GM23338 (cell line): Measurements from ENCODE around the gene NHERF1. TPM values are rescaled to one million over a fixed set of nuclear protein-coding genes. Genes with fewer than 3 reads are reported as not detected.
A peak's percentile ranks its signal among the peaks of the same experiment; 100 is the strongest.

Experiments used
- ATAC-seq: fragments of 200-7000 bp; cut with Tn5 transposase; 3 replicates; pipeline ENCODE4 v1.9.1; 2020
- DNase-seq: peaks from one replicate; pipeline ENCODE4 v3.0.0-alpha.2; 2015; ENCODE audit warnings: low spot score
- H2AFZ ChIP-seq: fragments of 200-600 bp; sonication (generic); 2 replicates; pipeline ENCODE4 v1.8.0; 2016; ENCODE audit warnings: antibody characterized with exemption, mild to moderate bottlenecking, moderate library complexity
- H3F3A ChIP-seq: fragments of 200-600 bp; sonication (generic); replicated peaks from 2 replicates; pipeline ENCODE4 v1.8.0; 2017; ENCODE audit warnings: antibody characterized with exemption, mixed run types, low read depth
- H3K27ac ChIP-seq: fragments of 200-600 bp; sonication (generic); 2 replicates; pipeline ENCODE4 v1.6.1; 2016; ENCODE audit warnings: low read depth
- H3K27me3 ChIP-seq: fragments of 200-600 bp; sonication (generic); 2 replicates; pipeline ENCODE4 v1.8.0; 2016; ENCODE audit warnings: mild to moderate bottlenecking, mixed run types, moderate library complexity; ENCODE audit not compliant: insufficient read depth
- H3K36me3 ChIP-seq: fragments of 200-600 bp; sonication (generic); 2 replicates; pipeline ENCODE4 v1.8.0; 2016; ENCODE audit warnings: mild to moderate bottlenecking; ENCODE audit not compliant: insufficient read depth
- H3K4me1 ChIP-seq: fragments of 200-600 bp; sonication (generic); 2 replicates; pipeline ENCODE4 v1.8.0; 2016; ENCODE audit warnings: mild to moderate bottlenecking, moderate library complexity; ENCODE audit not compliant: insufficient read depth
- H3K4me2 ChIP-seq: fragments of 200-600 bp; sonication (generic); 2 replicates; pipeline ENCODE4 v1.7.1; 2017; ENCODE audit warnings: mixed run types
- H3K4me3 ChIP-seq: fragments of 200-600 bp; sonication (generic); 2 replicates; pipeline ENCODE4 v1.6.1; 2016; ENCODE audit warnings: mixed run types
- H3K79me2 ChIP-seq: fragments of 200-600 bp; sonication (generic); replicated peaks from 2 replicates; pipeline ENCODE4 v1.8.0; 2017; ENCODE audit warnings: mild to moderate bottlenecking; ENCODE audit not compliant: insufficient read depth
- H3K9me2 ChIP-seq: fragments of 200-600 bp; sonication (generic); 2 replicates; pipeline ENCODE4 v1.8.0; 2017; ENCODE audit not compliant: insufficient read depth
- H4K20me1 ChIP-seq: fragments of 200-600 bp; sonication (generic); replicated peaks from 2 replicates; pipeline ENCODE4 v1.8.0; 2017; ENCODE audit warnings: mild to moderate bottlenecking; ENCODE audit not compliant: insufficient read depth
- H3K27ac Mint-ChIP-seq: 2 replicates; pipeline ENCODE4 v1.8.0; 2020; ENCODE audit warnings: inconsistent platforms, mild to moderate bottlenecking, moderate library complexity, mixed read lengths
- H3K27me3 Mint-ChIP-seq: 3 replicates; pipeline ENCODE4 v1.8.0; 2022; ENCODE audit warnings: low read depth, mild to moderate bottlenecking, moderate library complexity, mixed read lengths, inconsistent platforms; ENCODE audit not compliant: insufficient read depth, poor library complexity
- H3K36me3 Mint-ChIP-seq: 3 replicates; pipeline ENCODE4 v1.8.0; 2021; ENCODE audit warnings: low read depth, mild to moderate bottlenecking, inconsistent platforms, moderate library complexity, mixed read lengths
- H3K4me1 Mint-ChIP-seq: 3 replicates; pipeline ENCODE4 v1.8.0; 2020; ENCODE audit warnings: mild to moderate bottlenecking, inconsistent platforms, mixed read lengths
- H3K4me3 Mint-ChIP-seq: 3 replicates; pipeline ENCODE4 v1.8.0; 2021; ENCODE audit warnings: moderate library complexity, mild to moderate bottlenecking, inconsistent platforms, mixed read lengths
- H3K9me3 Mint-ChIP-seq: 3 replicates; pipeline ENCODE4 v1.8.0; 2020; ENCODE audit warnings: moderate library complexity, mild to moderate bottlenecking, inconsistent platforms, mixed read lengths
- EZH2 ChIP-seq: fragments of 200-600 bp; sonication (generic); IDR thresholded peaks from one replicate; pipeline ENCODE4 v1.8.0; 2017; ENCODE audit warnings: antibody characterized with exemption, mild to moderate bottlenecking, low read depth; ENCODE audit not compliant: unreplicated experiment
- POLR2AphosphoS5 ChIP-seq: IDR thresholded peaks from 2 replicates; pipeline ENCODE4 v1.6.1; 2016; ENCODE audit warnings: antibody characterized with exemption, low read depth
- ZNF331 ChIP-seq: fragments of 250-450 bp; sonication (Bioruptor Pico); IDR thresholded peaks from 2 replicates; pipeline ENCODE4 v1.5.0; 2020; ENCODE audit warnings: low read depth, mild to moderate bottlenecking, moderate library complexity
- polyA plus RNA-seq: library from polyadenylated mRNA; unstranded; fragments of >200 nt; fragmentation: Nextera tagmentation; extraction: Ambion mirVana; gene quantifications from 2 replicates; pipeline ENCODE4 v1.2.1, GENCODE V29; 2016
- total RNA-seq: library from RNA; depleted of rRNA; stranded (reverse); fragments of >200 nt; shearing (Covaris generic); gene quantifications from 2 replicates; pipeline ENCODE4 v1.2.3, GENCODE V29; 2014
- TF ChIP-seq, protein P1 (sequence below), 2 experiments: fragments of 200-600 bp in 1 of 2; sonication (generic) in 1 of 2; conservative IDR thresholded peaks; 2 replicates each; pipeline versions ENCODE4 v1.5.1 to v1.6.1; 2016 to 2017; ENCODE audit warnings: antibody characterized with exemption in 2 of 2, low read depth in 2 of 2, mild to moderate bottlenecking in 2 of 2, moderate library complexity in 1 of 2
- TF ChIP-seq, protein P2 (sequence below): IDR thresholded peaks from 2 replicates; pipeline ENCODE4 v1.6.1; 2016; ENCODE audit warnings: antibody characterized with exemption

NHERF1 gene
- total and polyA plus RNA-seq, 2 experiments from 2014 or later = 48.8 to 100 TPM

DNA sequence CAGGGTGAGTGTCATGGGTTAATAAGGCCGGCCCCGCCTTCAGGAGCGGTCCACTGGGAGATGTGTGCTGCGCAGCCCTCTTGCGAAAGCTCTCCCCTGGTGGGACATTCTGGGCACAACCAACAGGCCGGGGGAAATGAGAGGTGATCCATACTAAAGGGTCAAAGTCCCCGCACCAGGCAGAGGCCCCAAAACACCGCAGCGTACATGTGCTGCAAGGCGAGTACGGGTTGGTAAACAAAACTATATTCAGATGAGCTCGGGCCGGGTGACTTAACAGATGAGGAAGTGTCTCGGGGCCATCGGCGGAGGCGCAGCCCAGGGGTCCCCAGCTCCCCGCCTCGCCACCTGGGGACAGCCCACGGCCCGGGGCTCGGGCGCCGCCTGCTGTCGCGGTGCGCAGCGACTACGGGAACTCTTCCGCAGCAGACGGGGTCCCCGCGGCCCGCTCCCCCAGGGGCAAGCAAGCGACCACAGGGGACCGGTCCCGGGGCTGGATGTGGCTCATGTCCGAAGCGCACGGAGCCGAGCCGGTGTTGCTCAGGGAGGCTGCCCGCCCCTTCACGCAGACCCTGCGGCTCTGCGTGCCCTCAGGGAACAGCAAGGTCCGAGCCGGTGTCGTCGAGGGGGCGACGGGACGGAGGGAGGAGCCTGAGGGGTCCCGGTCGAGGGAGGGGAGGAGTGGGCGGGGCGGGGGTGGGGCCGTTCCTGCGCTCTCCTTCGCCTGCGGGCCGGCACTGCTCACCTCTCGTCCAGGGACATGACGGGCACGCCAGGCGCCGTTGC is 11.7 kb upstream of the NHERF1 start, which contains the start of gene RAB37:
Gene RAB37 (plus strand): TSS at position 744 of the 786 bp plus-strand sequence. CDS start 17 bp downstream, at position 761.
- Histone ChIP-seq H3K4me3 (peak within 1 kb of the TSS; percentile 84), H2AFZ (peak within 1 kb of the TSS; percentile 96), H3K27ac (peak within 1 kb of the TSS; percentile 72; the same call in 1 of the 2 replicates), H3K9me2 (no peaks in the 10 kb centered on the region), H4K20me1 (no peaks in the 10 kb centered on the region), H3F3A (peaks cover 15% of the 10 kb centered on the region; the same call in 1 of the 2 replicates), H3K36me3 (no peaks in the 10 kb centered on the region), H3K27me3 (peaks cover 11% of the 10 kb centered on the region; the same call in 1 of the 2 replicates), H3K4me1 (peaks cover 15% of the 10 kb centered on the region), H3K79me2 (no peaks in the 10 kb centered on the region), H3K4me2 (peak within 1 kb of the TSS; percentile 90)
- H3K27ac Mint-ChIP-seq = no peak within 1 kb of the TSS
- TF ChIP-seq ZNF331 (CRISPR knock-in tag) = no peak
- TF ChIP-seq, protein P1, sequence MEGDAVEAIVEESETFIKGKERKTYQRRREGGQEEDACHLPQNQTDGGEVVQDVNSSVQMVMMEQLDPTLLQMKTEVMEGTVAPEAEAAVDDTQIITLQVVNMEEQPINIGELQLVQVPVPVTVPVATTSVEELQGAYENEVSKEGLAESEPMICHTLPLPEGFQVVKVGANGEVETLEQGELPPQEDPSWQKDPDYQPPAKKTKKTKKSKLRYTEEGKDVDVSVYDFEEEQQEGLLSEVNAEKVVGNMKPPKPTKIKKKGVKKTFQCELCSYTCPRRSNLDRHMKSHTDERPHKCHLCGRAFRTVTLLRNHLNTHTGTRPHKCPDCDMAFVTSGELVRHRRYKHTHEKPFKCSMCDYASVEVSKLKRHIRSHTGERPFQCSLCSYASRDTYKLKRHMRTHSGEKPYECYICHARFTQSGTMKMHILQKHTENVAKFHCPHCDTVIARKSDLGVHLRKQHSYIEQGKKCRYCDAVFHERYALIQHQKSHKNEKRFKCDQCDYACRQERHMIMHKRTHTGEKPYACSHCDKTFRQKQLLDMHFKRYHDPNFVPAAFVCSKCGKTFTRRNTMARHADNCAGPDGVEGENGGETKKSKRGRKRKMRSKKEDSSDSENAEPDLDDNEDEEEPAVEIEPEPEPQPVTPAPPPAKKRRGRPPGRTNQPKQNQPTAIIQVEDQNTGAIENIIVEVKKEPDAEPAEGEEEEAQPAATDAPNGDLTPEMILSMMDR (conservative IDR thresholded peaks at IDR 0.05; ENCODE audit: low read depth in 2 of 2) = peak; percentile 44 to 71
- no peak for TF ChIP-seq EZH2
- TF ChIP-seq, protein P2, sequence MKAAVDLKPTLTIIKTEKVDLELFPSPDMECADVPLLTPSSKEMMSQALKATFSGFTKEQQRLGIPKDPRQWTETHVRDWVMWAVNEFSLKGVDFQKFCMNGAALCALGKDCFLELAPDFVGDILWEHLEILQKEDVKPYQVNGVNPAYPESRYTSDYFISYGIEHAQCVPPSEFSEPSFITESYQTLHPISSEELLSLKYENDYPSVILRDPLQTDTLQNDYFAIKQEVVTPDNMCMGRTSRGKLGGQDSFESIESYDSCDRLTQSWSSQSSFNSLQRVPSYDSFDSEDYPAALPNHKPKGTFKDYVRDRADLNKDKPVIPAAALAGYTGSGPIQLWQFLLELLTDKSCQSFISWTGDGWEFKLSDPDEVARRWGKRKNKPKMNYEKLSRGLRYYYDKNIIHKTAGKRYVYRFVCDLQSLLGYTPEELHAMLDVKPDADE = no peak
- TF ChIP-seq POLR2AphosphoS5 = peak; percentile 64; the same call in 1 of the 2 replicates
- peaks cover 25% of the 10 kb centered on the region for H3K4me1 Mint-ChIP-seq
- DNase-seq (peak; percentile 84), ATAC-seq (peak; percentile 66)
- H3K9me3 Mint-ChIP-seq = no peaks in the 10 kb centered on the region
- peaks cover 24% of the 10 kb centered on the region for H3K27me3 Mint-ChIP-seq
- H3K4me3 Mint-ChIP-seq = peak within 1 kb of the TSS; percentile 83
- no peaks in the 10 kb centered on the region for H3K36me3 Mint-ChIP-seq

DNA sequence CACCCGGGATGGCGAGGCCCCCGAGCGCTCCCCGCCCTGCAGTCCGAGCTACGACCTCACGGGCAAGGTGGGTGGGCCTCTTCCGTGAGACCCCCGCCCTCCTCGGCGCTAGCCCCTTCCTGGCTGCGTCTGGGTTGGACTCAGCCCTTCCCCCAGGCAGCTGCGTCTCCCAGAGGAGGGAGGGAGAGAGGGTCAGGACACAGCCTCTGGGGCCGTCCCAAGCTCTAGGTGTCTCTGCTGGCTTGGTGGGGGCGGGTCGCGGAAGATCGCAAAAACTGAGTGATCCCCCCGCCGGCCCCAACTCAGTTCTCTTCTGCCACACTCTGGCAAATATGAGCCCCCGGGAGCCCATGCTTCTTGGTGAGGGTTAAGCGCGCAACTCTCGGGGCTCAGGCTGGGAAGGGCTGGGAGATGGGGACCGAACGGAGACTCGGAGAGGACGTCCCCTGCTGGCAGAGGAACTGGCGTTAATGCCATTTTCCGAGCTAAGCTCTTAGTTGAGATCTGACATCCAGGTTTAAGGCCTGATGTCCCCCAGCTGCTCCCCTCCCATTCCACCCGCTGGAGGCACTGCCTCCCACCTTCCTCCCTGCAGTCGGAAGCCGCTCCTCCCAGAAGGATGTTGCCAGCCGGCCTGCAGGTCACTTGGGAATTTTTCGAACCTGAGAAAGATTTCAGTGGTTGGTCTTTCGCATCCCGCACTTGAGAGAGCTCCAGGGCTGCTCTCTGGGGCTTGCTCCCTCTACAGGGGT is 11.0 kb upstream of the NHERF1 start:
- Histone ChIP-seq H3K4me3 (peak overlapping the region; percentile 84), H3K27ac (peak overlapping the region; percentile 72; the same call in 1 of the 2 replicates), H3K9me2 (no peaks in the 10 kb centered on the region), H2AFZ (peak overlapping the region; percentile 96), H3K36me3 (no peaks in the 10 kb centered on the region), H3K4me1 (peaks cover 21% of the 10 kb centered on the region), H3K27me3 (peaks cover 11% of the 10 kb centered on the region; the same call in 1 of the 2 replicates), H4K20me1 (no peaks in the 10 kb centered on the region), H3F3A (peaks cover 15% of the 10 kb centered on the region; the same call in 1 of the 2 replicates), H3K79me2 (no peaks in the 10 kb centered on the region), H3K4me2 (peak overlapping the region; percentile 90)
- peak; percentile 66 for ATAC-seq
- H3K9me3 Mint-ChIP-seq = no peaks in the 10 kb centered on the region
- H3K27ac Mint-ChIP-seq = no peak overlapping the region
- no peak for TF ChIP-seq ZNF331 (CRISPR knock-in tag)
- TF ChIP-seq, protein P1 (conservative IDR thresholded peaks at IDR 0.05; ENCODE audit: low read depth in 2 of 2) = peak; percentile 60 to 73
- H3K4me3 Mint-ChIP-seq = peak overlapping the region; percentile 83
- H3K4me1 Mint-ChIP-seq = peaks cover 30% of the 10 kb centered on the region
- no peaks in the 10 kb centered on the region for H3K36me3 Mint-ChIP-seq
- peak; percentile 92 for DNase-seq
- peaks cover 24% of the 10 kb centered on the region for H3K27me3 Mint-ChIP-seq
